ENCODE results near the gene ATP6V1C2.

- TF ChIP-seq CTCF (IDR thresholded peaks at IDR 0.05; ENCODE audit: extremely low read depth in 1 of 2, insufficient read depth in 1 of 2, low read depth in 1 of 2, low read length in 2 of 2) (no peak), EZH2 (IDR thresholded peaks at IDR 0.05; ENCODE audit: borderline replicate concordance, low read depth, low read length, severe bottlenecking) (no peak)
These were observed 102.8 kb downstream of the ATP6V1C2 start for GRCh38 chr2:10824191-10824590.

All from endothelial cell of umbilical vein (primary cell).